ENCODE results near the gene NEDD8. TPM values are rescaled to one million over a fixed set of nuclear protein-coding genes. Genes with fewer than 3 reads are reported as not detected.

Gene NEDD8
- total RNA-seq (100 to 1,000 TPM in 6 of 7 donors, 10 to 100 TPM in 1; 98.6 to 137 (median 122) TPM), polyA plus RNA-seq (100 to 1,000 TPM; 164 to 237 (median 228) TPM)
- long read RNA-seq, donor 1, transcript NEDD8-201 (4 exons, 708 nt), result major isoform, 101 of 112 reads
- long read RNA-seq, donor 1, partial matches to known transcripts, result 0 of 112 reads
- long read RNA-seq, donor 1, other reads (novel, unspliced or antisense), result 0 of 112 reads
- long read RNA-seq, donor 2, transcript NEDD8-201 (4 exons, 708 nt), result major isoform, 77 of 132 reads
- long read RNA-seq, donor 2, transcript NEDD8-203 (3 exons, 653 nt), result minor isoform, 5 of 132 reads
- long read RNA-seq, donor 2, partial matches to known transcripts, result 35 of 132 reads
- long read RNA-seq, donor 2, other reads (novel, unspliced or antisense), result 10 of 132 reads

DNA sequence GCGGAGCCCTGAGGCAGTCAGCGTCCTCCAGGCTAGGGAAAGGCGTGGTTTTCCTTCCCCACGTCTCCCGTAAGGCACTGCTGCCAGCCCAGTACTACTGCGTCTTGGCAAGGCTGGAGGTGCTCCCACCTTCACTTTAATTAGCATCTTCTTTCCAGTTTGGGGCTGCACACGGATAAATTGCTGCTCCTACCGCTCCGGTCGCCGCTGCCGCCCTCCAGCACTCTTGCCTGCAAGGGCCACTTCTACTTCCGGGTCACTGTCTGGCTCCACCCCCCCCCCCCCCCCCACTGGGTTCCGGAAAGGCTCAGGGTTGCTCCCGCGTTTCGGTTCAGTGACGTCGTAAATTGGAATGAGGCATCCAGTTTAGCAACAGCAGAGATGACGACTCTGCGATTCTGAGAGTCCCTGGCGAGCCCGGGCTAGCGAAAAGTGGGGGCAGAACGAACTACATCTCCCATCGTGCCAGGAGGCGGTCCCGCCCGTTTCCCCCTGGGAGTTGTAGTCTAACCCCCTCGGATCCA lies at the start of gene NEDD8:
Gene NEDD8, minus strand, starts transcription at position 247 of the 524 bp plus-strand sequence. Its CDS starts 100 bp downstream, at position 147.
- peak; percentile 91 for DNase-seq
- TF ChIP-seq POLR2AphosphoS5 (IDR thresholded peaks at IDR 0.05), result peak; percentile 80 to 88 (median 87)
- TF ChIP-seq, protein P1, sequence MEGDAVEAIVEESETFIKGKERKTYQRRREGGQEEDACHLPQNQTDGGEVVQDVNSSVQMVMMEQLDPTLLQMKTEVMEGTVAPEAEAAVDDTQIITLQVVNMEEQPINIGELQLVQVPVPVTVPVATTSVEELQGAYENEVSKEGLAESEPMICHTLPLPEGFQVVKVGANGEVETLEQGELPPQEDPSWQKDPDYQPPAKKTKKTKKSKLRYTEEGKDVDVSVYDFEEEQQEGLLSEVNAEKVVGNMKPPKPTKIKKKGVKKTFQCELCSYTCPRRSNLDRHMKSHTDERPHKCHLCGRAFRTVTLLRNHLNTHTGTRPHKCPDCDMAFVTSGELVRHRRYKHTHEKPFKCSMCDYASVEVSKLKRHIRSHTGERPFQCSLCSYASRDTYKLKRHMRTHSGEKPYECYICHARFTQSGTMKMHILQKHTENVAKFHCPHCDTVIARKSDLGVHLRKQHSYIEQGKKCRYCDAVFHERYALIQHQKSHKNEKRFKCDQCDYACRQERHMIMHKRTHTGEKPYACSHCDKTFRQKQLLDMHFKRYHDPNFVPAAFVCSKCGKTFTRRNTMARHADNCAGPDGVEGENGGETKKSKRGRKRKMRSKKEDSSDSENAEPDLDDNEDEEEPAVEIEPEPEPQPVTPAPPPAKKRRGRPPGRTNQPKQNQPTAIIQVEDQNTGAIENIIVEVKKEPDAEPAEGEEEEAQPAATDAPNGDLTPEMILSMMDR (IDR thresholded peaks at IDR 0.05 in 8 of 11, conservative IDR thresholded peaks at IDR 0.05 in 3 of 11), result peak in 2 of 11 experiments; percentile 4 to 32
- TF ChIP-seq POLR2A (IDR thresholded peaks at IDR 0.05), result peak in 1 of 3 donors; percentile 35
- peak within 1 kb of the TSS; percentile 89 to 99 (median 94) for H3K27ac ChIP-seq
- H3K36me3 ChIP-seq, result peaks cover 0 to 49% (median 29%) of the 10 kb centered on the region in 6 donors
- peak within 1 kb of the TSS; percentile 71 to 96 (median 89) for H3K4me3 ChIP-seq
- H3K27me3 ChIP-seq (replicated peaks in 1 of 7), result no peaks in the 10 kb centered on the region
- H3K9me3 ChIP-seq, result no peaks in the 10 kb centered on the region
- H3K4me1 ChIP-seq, result peaks cover 25 to 90% (median 47%) of the 10 kb centered on the region in 6 donors
- WGBS, 5 donors, result 0% methylated on average over 19 to 30 of the region's 30 CpGs
- intact Hi-C loops (cut with DNase I; ENCODE audit: low total_unique reads), result no loop called here

DNA sequence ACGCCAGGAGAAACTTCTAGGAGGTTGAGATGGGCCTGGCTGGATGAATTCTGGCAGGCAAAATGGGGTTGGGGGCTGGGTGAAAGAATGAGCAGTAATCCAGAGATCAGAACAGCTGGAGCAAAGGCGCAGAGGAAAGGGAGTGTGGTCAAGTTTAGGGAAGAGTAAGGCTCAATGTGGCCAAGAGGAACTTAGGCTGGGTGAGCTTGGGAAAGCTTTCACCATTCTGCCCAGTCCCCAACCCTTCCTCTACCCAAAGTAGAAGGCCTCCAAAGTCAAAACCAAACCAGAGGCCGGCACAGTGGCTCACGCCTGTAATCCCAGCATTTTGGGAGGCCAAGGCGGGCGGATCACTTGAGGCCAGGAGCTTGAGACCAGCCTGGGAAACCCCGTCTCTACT lies 49.5 kb upstream of the NEDD8 start:
- Histone ChIP-seq H3K9me3 (no peaks in the 10 kb centered on the region), H3K27ac (peak overlapping the region in 5 of 8 donors; percentile 27 to 68 (median 54))
- intact Hi-C loops (cut with DNase I; ENCODE audit: low total_unique reads), result no loop called here

DNA sequence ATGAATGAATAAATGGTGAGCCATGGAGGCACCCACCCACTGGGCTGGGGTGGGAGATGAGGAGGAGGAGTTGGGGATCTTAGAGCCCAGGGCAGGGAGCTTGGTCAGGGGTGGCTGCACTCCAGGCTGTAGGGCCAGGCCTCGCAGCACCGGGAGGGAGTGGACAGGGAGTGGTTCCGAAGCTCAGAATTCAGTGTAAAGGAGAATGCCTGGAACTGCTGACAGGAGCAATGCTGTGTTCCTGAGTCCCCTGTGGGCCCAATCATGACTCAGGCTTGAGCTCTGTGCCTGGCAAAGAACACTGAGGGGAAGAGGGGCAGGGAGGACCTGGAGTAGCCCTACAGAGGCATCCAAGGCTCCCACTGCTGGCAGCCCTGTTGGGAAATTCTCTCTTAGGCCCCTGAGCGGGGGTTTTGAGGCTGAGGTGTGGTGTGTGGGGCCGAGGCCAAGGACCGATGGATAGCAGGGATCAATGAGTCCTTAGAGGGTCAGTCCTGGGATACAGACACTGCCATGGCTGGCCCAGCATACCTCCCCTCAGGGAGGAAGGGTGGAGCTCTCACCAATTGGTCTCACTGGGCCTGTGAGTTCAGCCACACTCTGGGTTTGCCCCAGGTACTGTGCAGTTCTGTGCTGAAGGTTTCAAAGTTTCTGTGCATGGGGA lies 48.8 kb upstream of the NEDD8 start:
- TF ChIP-seq, protein P1 (IDR thresholded peaks at IDR 0.05 in 8 of 11, conservative IDR thresholded peaks at IDR 0.05 in 3 of 11), result no peak
- TF ChIP-seq POLR2AphosphoS5 (IDR thresholded peaks at IDR 0.05) (no peak), POLR2A (IDR thresholded peaks at IDR 0.05) (no peak)
- no peak overlapping the region for H3K4me3 ChIP-seq
- no peaks in the 10 kb centered on the region for H3K36me3 ChIP-seq
- H3K9me3 ChIP-seq, result no peaks in the 10 kb centered on the region
- 93 to 98% (median 94%) methylated on average over 6 of the region's 6 CpGs for WGBS, 5 donors
- H3K4me1 ChIP-seq, result peaks cover 14 to 76% (median 57%) of the 10 kb centered on the region in 6 donors
- intact Hi-C loops (cut with DNase I; ENCODE audit: low total_unique reads), result no loop called here
- H3K27ac ChIP-seq, result peak overlapping the region in 2 of 8 donors; percentile 68 to 87
- no peaks in the 10 kb centered on the region for H3K27me3 ChIP-seq (replicated peaks in 1 of 7)
- no peak for DNase-seq

More for the DNA sequence above, 49.5 kb upstream of the NEDD8 start:
- DNase-seq, result no peak
- H3K4me1 ChIP-seq, result peaks cover 14 to 69% (median 53%) of the 10 kb centered on the region in 6 donors
- H3K27me3 ChIP-seq (replicated peaks in 1 of 7), result no peaks in the 10 kb centered on the region
- TF ChIP-seq, protein P1 (IDR thresholded peaks at IDR 0.05 in 8 of 11, conservative IDR thresholded peaks at IDR 0.05 in 3 of 11), result no peak
- TF ChIP-seq POLR2AphosphoS5 (IDR thresholded peaks at IDR 0.05), result no peak
- no peaks in the 10 kb centered on the region for H3K36me3 ChIP-seq
- H3K4me3 ChIP-seq, result no peak overlapping the region
- 78 to 95% (median 87%) methylated on average over 7 of the region's 7 CpGs for WGBS, 5 donors

Data from spleen (tissue), 13 donors.